Measurements from ENCODE around the gene THAP8.

The THAP8 gene

GRCh38 chr19:36054119-36054732 is at the start of gene THAP8:
THAP8 (minus strand) TSS chr19:36054285; CDS start chr19:36054217, 68 bp downstream.
- H4K20me1 ChIP-seq (ENCODE audit: insufficient read depth, low read length), result peaks cover 37% of the 10 kb centered on the region
- TF ChIP-seq EZH2 (IDR thresholded peaks at IDR 0.05; ENCODE audit: borderline replicate concordance, low read depth, low read length, severe bottlenecking) (no peak), CTCF (IDR thresholded peaks at IDR 0.05; ENCODE audit: borderline replicate concordance, extremely low read depth, low read length, poor library complexity, severe bottlenecking) (peak; percentile 71)
- peak; percentile 83 for ATAC-seq (ENCODE audit: insufficient read depth, low read depth)
- peak within 1 kb of the TSS; percentile 98 for H3K27ac ChIP-seq (ENCODE audit: low read length)
- H3K4me1 ChIP-seq (ENCODE audit: insufficient read depth, low read length), result peaks cover 50% of the 10 kb centered on the region
- peak within 1 kb of the TSS; percentile 57 to 77 for H3K4me3 ChIP-seq (ENCODE audit: low read depth in 1 of 2, low read length in 2 of 2)
- H3K36me3 ChIP-seq (ENCODE audit: insufficient read depth, low read length), result peaks cover 31% of the 10 kb centered on the region
- peak within 1 kb of the TSS; percentile 94 for H3K9ac ChIP-seq (ENCODE audit: low read depth, low read length)
- H3K27me3 ChIP-seq (ENCODE audit: insufficient read depth, low read length, poor library complexity), result no peaks in the 10 kb centered on the region
- DNase-seq, result peak; percentile 100
- peak within 1 kb of the TSS; percentile 80 for H2AFZ ChIP-seq (ENCODE audit: low read depth, low read length)
- no peaks in the 10 kb centered on the region for H3K9me3 ChIP-seq (ENCODE audit: insufficient read depth, low read length, severe bottlenecking)
- H3K79me2 ChIP-seq (ENCODE audit: insufficient read depth, low read length), result peaks cover 65% of the 10 kb centered on the region
- peak within 1 kb of the TSS; percentile 71 for H3K4me2 ChIP-seq (ENCODE audit: insufficient read depth, low read length)

GRCh38 chr19:36103040-36103626 is 49.0 kb upstream of the THAP8 start:
- Histone ChIP-seq H3K4me3 (ENCODE audit: low read depth in 1 of 2, low read length in 2 of 2) (no peak overlapping the region), H3K9me3 (ENCODE audit: insufficient read depth, low read length, severe bottlenecking) (no peaks in the 10 kb centered on the region), H3K27me3 (ENCODE audit: insufficient read depth, low read length, poor library complexity) (no peaks in the 10 kb centered on the region), H3K9ac (ENCODE audit: low read depth, low read length) (no peak overlapping the region), H3K27ac (ENCODE audit: low read length) (no peak overlapping the region), H3K4me1 (ENCODE audit: insufficient read depth, low read length) (no peaks in the 10 kb centered on the region), H3K36me3 (ENCODE audit: insufficient read depth, low read length) (peaks cover 90% of the 10 kb centered on the region), H4K20me1 (ENCODE audit: insufficient read depth, low read length) (peaks cover 33% of the 10 kb centered on the region), H2AFZ (ENCODE audit: low read depth, low read length) (no peak overlapping the region), H3K79me2 (ENCODE audit: insufficient read depth, low read length) (no peaks in the 10 kb centered on the region), H3K4me2 (ENCODE audit: insufficient read depth, low read length) (no peak overlapping the region)
- ATAC-seq (ENCODE audit: insufficient read depth, low read depth), result no peak
- TF ChIP-seq CTCF (IDR thresholded peaks at IDR 0.05; ENCODE audit: borderline replicate concordance, extremely low read depth, low read length, poor library complexity, severe bottlenecking) (no peak), EZH2 (IDR thresholded peaks at IDR 0.05; ENCODE audit: borderline replicate concordance, low read depth, low read length, severe bottlenecking) (no peak)
- no peak for DNase-seq

GRCh38 chr19:36101550-36102327 is 47.7 kb upstream of the THAP8 start:
- peaks cover 96% of the 10 kb centered on the region for H3K36me3 ChIP-seq (ENCODE audit: insufficient read depth, low read length)

More at GRCh38 chr19:36101550-36102327, 47.7 kb upstream of the THAP8 start:
- H3K27me3 ChIP-seq (ENCODE audit: insufficient read depth, low read length, poor library complexity), result no peaks in the 10 kb centered on the region
- H3K79me2 ChIP-seq (ENCODE audit: insufficient read depth, low read length), result no peaks in the 10 kb centered on the region
- no peak overlapping the region for H3K27ac ChIP-seq (ENCODE audit: low read length)
- H3K9me3 ChIP-seq (ENCODE audit: insufficient read depth, low read length, severe bottlenecking), result no peaks in the 10 kb centered on the region
- no peak for DNase-seq
- H3K4me3 ChIP-seq (ENCODE audit: low read depth in 1 of 2, low read length in 2 of 2), result no peak overlapping the region
- no peak overlapping the region for H3K9ac ChIP-seq (ENCODE audit: low read depth, low read length)
- no peak overlapping the region for H3K4me2 ChIP-seq (ENCODE audit: insufficient read depth, low read length)
- no peaks in the 10 kb centered on the region for H3K4me1 ChIP-seq (ENCODE audit: insufficient read depth, low read length)
- no peak overlapping the region for H2AFZ ChIP-seq (ENCODE audit: low read depth, low read length)
- peaks cover 31% of the 10 kb centered on the region for H4K20me1 ChIP-seq (ENCODE audit: insufficient read depth, low read length)
- TF ChIP-seq EZH2 (IDR thresholded peaks at IDR 0.05; ENCODE audit: borderline replicate concordance, low read depth, low read length, severe bottlenecking), result no peak
- TF ChIP-seq CTCF (IDR thresholded peaks at IDR 0.05; ENCODE audit: borderline replicate concordance, extremely low read depth, low read length, poor library complexity, severe bottlenecking), result no peak
- ATAC-seq (ENCODE audit: insufficient read depth, low read depth), result no peak

All from DND-41 (cell line).